Measurements from ENCODE around the gene CCL24.
"Not testable (repeated sequence)": the region's sequence is repeated elsewhere in the genome, so short reads cannot be mapped to it uniquely, and the experiment has no call there.

CCL24 gene

GRCh38 chr7:75819711-75820110 is 6.1 kb upstream of the CCL24 start:
- DNase-seq = no peak

GRCh38 chr7:75818472-75818871 is 4.9 kb upstream of the CCL24 start:
- DNase-seq = no peak

- no peak for DNase-seq
Measured at GRCh38 chr7:75817116-75817515, 3.5 kb upstream of the CCL24 start.

- DNase-seq = no peak
Measured at GRCh38 chr7:75815418-75816064, 1.9 kb upstream of the CCL24 start.

GRCh38 chr7:75814407-75814947 is 871 bp upstream of the CCL24 start:
- no peak for DNase-seq

GRCh38 chr7:75813084-75813483 is 522 bp downstream of the CCL24 start:
- no peak for DNase-seq

- no peak for DNase-seq
Measured at GRCh38 chr7:75811894-75812678, 1.5 kb downstream of the CCL24 start.

GRCh38 chr7:75809396-75809795 is 4.2 kb downstream of the CCL24 start:
- DNase-seq = no peak

- no peak for DNase-seq
Measured at GRCh38 chr7:75808106-75808505, 5.5 kb downstream of the CCL24 start.

GRCh38 chr7:75807452-75807851 is 6.2 kb downstream of the CCL24 start:
- no peak for DNase-seq

- no peak for DNase-seq
Measured at GRCh38 chr7:75806560-75807307, 6.9 kb downstream of the CCL24 start.

- DNase-seq = no peak
Measured at GRCh38 chr7:75804705-75805104, 8.9 kb downstream of the CCL24 start.

- DNase-seq = no peak
Measured at GRCh38 chr7:75804004-75804403, 9.6 kb downstream of the CCL24 start.

- DNase-seq = no peak
Measured at GRCh38 chr7:75802552-75802821, 11.1 kb downstream of the CCL24 start.

- DNase-seq = no peak
Measured at GRCh38 chr7:75798770-75799169, 14.8 kb downstream of the CCL24 start.

- no peak for DNase-seq
Measured at GRCh38 chr7:75796420-75796819, 17.2 kb downstream of the CCL24 start.

GRCh38 chr7:75795831-75796285 is 17.7 kb downstream of the CCL24 start:
- no peak for DNase-seq

- no peak for DNase-seq
Measured at GRCh38 chr7:75793676-75794075, 19.9 kb downstream of the CCL24 start.

GRCh38 chr7:75792567-75792966 is 21.0 kb downstream of the CCL24 start:
- not testable (repeated sequence) for DNase-seq

GRCh38 chr7:75789361-75789924 is 24.2 kb downstream of the CCL24 start:
- DNase-seq = no peak

- DNase-seq = not testable (repeated sequence)
Measured at GRCh38 chr7:75788154-75788847, 25.3 kb downstream of the CCL24 start.

All from nucleus accumbens (tissue), 56 donors.